AG09309 (cell line): ENCODE data around the gene RNF213.

Experiments
- DNase-seq: peaks from one replicate; pipeline ENCODE4 v3.0.0-alpha.2; 2010; ENCODE audit warnings: low read depth
- H3K4me3 ChIP-seq: 2 replicates; pipeline ENCODE4 v1.5.1; 2011; ENCODE audit warnings: mild to moderate bottlenecking, low read depth, low read length, moderate library complexity; ENCODE audit not compliant: control insufficient read depth
- TF ChIP-seq, protein P1 (sequence below): IDR thresholded peaks from 2 replicates; pipeline ENCODE4 v1.5.1; 2011; ENCODE audit warnings: mild to moderate bottlenecking, low read depth, low read length, inconsistent platforms; ENCODE audit not compliant: insufficient read depth, control insufficient read depth; ENCODE audit errors: missing control alignments

Gene RNF213

GRCh38 chr17:80349751-80350150, 89.1 kb downstream of the RNF213 start:
- H3K4me3 ChIP-seq = no peak overlapping the region
- no peak for DNase-seq
- TF ChIP-seq, protein P1, sequence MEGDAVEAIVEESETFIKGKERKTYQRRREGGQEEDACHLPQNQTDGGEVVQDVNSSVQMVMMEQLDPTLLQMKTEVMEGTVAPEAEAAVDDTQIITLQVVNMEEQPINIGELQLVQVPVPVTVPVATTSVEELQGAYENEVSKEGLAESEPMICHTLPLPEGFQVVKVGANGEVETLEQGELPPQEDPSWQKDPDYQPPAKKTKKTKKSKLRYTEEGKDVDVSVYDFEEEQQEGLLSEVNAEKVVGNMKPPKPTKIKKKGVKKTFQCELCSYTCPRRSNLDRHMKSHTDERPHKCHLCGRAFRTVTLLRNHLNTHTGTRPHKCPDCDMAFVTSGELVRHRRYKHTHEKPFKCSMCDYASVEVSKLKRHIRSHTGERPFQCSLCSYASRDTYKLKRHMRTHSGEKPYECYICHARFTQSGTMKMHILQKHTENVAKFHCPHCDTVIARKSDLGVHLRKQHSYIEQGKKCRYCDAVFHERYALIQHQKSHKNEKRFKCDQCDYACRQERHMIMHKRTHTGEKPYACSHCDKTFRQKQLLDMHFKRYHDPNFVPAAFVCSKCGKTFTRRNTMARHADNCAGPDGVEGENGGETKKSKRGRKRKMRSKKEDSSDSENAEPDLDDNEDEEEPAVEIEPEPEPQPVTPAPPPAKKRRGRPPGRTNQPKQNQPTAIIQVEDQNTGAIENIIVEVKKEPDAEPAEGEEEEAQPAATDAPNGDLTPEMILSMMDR = no peak

- TF ChIP-seq, protein P1 = no peak
- DNase-seq = no peak
- no peak overlapping the region for H3K4me3 ChIP-seq
These were observed 91.7 kb downstream of the RNF213 start for GRCh38 chr17:80352216-80352895.

GRCh38 chr17:80352991-80353665, 92.5 kb downstream of the RNF213 start:
- no peak for DNase-seq
- TF ChIP-seq, protein P1 = no peak
- no peak overlapping the region for H3K4me3 ChIP-seq

GRCh38 chr17:80353718-80354275, 93.1 kb downstream of the RNF213 start:
- TF ChIP-seq, protein P1 = no peak
- DNase-seq = no peak
- H3K4me3 ChIP-seq = no peak overlapping the region

DNA sequence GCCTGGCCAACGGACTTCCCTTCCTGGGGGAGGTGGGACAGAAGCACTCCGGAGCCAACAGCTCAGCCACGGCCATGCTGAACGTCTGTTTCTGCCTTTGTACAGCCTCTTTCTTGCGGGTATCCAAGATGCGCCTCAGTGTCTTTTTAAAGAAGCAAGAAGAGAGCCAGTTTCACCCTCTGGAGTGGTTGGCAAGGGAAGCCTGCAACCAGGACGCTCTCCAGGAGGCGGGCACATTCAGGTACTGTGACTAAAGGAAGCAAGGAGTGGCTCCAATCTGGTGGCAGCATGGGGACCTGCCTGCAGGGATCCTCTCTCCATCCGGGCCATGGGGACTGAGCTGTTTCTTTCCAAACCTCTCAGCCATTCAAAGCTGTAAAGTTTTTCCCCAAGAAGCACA, 93.7 kb downstream of the RNF213 start:
- TF ChIP-seq, protein P1 = no peak
- H3K4me3 ChIP-seq = no peak overlapping the region
- DNase-seq = no peak

DNA sequence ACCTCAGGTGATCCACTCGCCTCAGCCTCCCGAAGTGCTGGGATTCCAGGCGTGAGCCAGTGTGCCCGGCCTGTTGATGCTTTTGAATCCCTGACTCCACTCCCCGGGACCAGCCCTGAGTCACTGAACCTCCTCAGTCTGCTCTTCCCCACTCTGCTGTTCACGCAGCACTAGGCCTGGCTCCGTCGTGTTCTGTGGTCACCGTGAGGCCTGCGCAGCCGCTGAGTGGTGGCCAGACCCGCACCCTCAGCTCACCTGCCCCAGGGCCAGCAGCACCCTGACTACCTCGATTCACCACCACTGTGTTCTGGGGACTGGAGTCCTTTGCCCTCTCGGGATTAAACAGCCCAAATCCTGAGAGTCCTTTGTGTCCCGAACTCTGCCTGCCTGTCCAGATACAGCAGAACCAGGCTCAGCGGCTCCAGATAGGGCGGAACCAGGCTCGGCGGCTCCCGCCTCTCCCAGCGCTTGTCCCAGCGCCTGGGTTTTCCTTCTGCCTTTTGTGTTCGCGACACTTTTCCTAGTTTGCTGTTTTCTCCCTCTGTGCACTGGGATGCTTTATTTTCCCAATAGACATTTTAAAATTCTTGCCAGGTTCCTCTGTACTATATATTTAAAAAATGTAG, 95.7 kb downstream of the RNF213 start:
- DNase-seq = no peak
- TF ChIP-seq, protein P1 = no peak
- no peak overlapping the region for H3K4me3 ChIP-seq
